Measurements from ENCODE around the gene MCM10. TPM values are rescaled to one million over a fixed set of nuclear protein-coding genes. Genes with fewer than 3 reads are reported as not detected.

Gene MCM10
- total and polyA plus RNA-seq, 2 donors (not counting 3 experiments of a cell fraction or from before 2014, with no cell fraction given) = 3.3 to 31.6 TPM

DNA sequence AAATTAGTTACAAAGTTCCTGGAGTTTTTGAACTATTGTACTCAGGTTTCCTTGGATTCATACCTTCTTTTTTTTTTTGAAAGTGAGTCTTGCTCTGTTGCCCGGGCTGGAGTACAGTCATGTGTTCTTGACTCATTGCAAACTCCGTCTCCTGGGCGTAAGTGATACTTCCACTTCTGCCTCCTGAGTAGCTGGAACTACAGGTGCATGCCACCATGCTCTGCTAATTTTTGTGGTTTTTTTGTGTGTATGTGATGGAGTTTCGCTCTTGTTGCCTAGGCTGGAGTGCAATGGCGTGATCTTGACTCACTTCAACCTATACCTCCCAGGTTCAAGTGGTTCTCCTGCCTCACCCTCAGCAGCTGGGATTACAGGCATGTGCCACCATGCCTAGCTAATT, 22.3 kb downstream of the MCM10 start:
- Histone ChIP-seq H2AFZ (ENCODE audit: low read depth, low read length) (no peak overlapping the region), H3K79me2 (ENCODE audit: control insufficient read depth, insufficient read depth, low read length) (no peaks in the 10 kb centered on the region), H3K36me3 (ENCODE audit: control insufficient read depth in 2 of 2, extremely low read depth in 1 of 2, insufficient read depth in 2 of 2, low read length in 2 of 2) (peaks cover 0 to 9% of the 10 kb centered on the region in 2 experiments), H3K4me1 (ENCODE audit: control insufficient read depth, extremely low read depth, insufficient read depth, low read length) (no peaks in the 10 kb centered on the region), H3K9me1 (replicated peaks; ENCODE audit: control insufficient read depth, extremely low read depth, insufficient read depth, low read length) (no peaks in the 10 kb centered on the region), H3K27me3 (ENCODE audit: control insufficient read depth in 2 of 2, insufficient read depth in 2 of 2, low read length in 2 of 2) (no peaks in the 10 kb centered on the region), H3K9me3 (replicated peaks; ENCODE audit: control insufficient read depth, insufficient read depth, low read length) (no peaks in the 10 kb centered on the region), H3K4me2 (ENCODE audit: insufficient read depth, low read length) (no peak overlapping the region), H3K27ac (ENCODE audit: insufficient read depth, low read depth, low read length) (no peak overlapping the region), H3K4me3 (replicated peaks in 1 of 3; ENCODE audit: insufficient read depth in 1 of 3, low read depth in 1 of 3, low read length in 3 of 3) (no peak overlapping the region), H4K20me1 (replicated peaks; ENCODE audit: control insufficient read depth, extremely low read depth, insufficient read depth, low read length) (no peaks in the 10 kb centered on the region), H3K9ac (replicated peaks; ENCODE audit: extremely low read depth, insufficient read depth, low read length) (no peak overlapping the region)
- intact Hi-C loops (cut with micrococcal nuclease) = no loop called here
- TF ChIP-seq JUN (IDR thresholded peaks at IDR 0.05; ENCODE audit: borderline replicate concordance, insufficient read depth, insufficient read length, low read depth) = no peak
- FAIRE-seq = no peak
- no TSS peak for BruUV-seq (replicated peaks)
- no peak for DNase-seq (ENCODE audit: low read depth, low spot score)
- ChIA-PET POLR2A (no interaction called here), CTCF (no interaction called here)
- dilution Hi-C loops (cut with MboI; ENCODE audit: extremely low pct_ligation_motif_present, low sequenced_read_pairs) = no loop called here

DNA sequence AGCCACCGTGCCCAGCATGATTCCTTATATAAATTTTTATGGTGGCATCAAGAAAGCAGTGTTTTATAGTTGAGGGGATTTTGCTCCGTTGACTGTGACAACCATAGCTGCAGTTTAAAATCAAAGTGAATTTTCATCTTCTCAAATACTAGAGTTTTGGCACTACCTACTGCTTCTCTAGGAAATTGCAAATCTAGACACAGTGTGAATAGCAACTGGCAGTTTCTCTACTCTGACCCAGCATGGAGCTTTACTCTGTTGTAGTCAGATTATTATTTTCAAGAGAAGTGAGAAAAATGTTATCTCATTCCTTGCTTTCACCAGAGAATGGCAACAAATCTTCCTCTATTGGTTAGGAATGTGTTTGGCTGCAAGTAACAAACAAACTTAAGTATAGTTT, 22.9 kb downstream of the MCM10 start:
- ChIA-PET POLR2A (no interaction called here), CTCF (no interaction called here)
- H2AFZ ChIP-seq (ENCODE audit: low read depth, low read length) = no peak overlapping the region
- dilution Hi-C loops (cut with MboI; ENCODE audit: extremely low pct_ligation_motif_present, low sequenced_read_pairs) (no loop called here), intact Hi-C loops (cut with micrococcal nuclease) (no loop called here)
- H3K9me3 ChIP-seq (replicated peaks; ENCODE audit: control insufficient read depth, insufficient read depth, low read length) = no peaks in the 10 kb centered on the region
- no TSS peak for BruUV-seq (replicated peaks)
- FAIRE-seq = no peak
- peaks cover 0 to 9% of the 10 kb centered on the region in 2 experiments for H3K36me3 ChIP-seq (ENCODE audit: control insufficient read depth in 2 of 2, extremely low read depth in 1 of 2, insufficient read depth in 2 of 2, low read length in 2 of 2)
- H3K79me2 ChIP-seq (ENCODE audit: control insufficient read depth, insufficient read depth, low read length) = no peaks in the 10 kb centered on the region
- H4K20me1 ChIP-seq (replicated peaks; ENCODE audit: control insufficient read depth, extremely low read depth, insufficient read depth, low read length) = no peaks in the 10 kb centered on the region
- no peak overlapping the region for H3K4me2 ChIP-seq (ENCODE audit: insufficient read depth, low read length)
- no peak overlapping the region for H3K9ac ChIP-seq (replicated peaks; ENCODE audit: extremely low read depth, insufficient read depth, low read length)
- H3K4me3 ChIP-seq (replicated peaks in 1 of 3; ENCODE audit: insufficient read depth in 1 of 3, low read depth in 1 of 3, low read length in 3 of 3) = no peak overlapping the region
- DNase-seq (ENCODE audit: low read depth, low spot score) = no peak
- no peaks in the 10 kb centered on the region for H3K27me3 ChIP-seq (ENCODE audit: control insufficient read depth in 2 of 2, insufficient read depth in 2 of 2, low read length in 2 of 2)
- no peaks in the 10 kb centered on the region for H3K9me1 ChIP-seq (replicated peaks; ENCODE audit: control insufficient read depth, extremely low read depth, insufficient read depth, low read length)
- TF ChIP-seq FOS (IDR thresholded peaks at IDR 0.05; ENCODE audit: borderline replicate concordance, insufficient read depth, low read length) = no peak
- no peak overlapping the region for H3K27ac ChIP-seq (ENCODE audit: insufficient read depth, low read depth, low read length)
- H3K4me1 ChIP-seq (ENCODE audit: control insufficient read depth, extremely low read depth, insufficient read depth, low read length) = no peaks in the 10 kb centered on the region

All from endothelial cell of umbilical vein (primary cell).